Central memory CD4-positive, alpha-beta T cell (primary cell): ENCODE results near the gene PTPRCAP.

Experiments used
- DNase-seq: peaks from one replicate; pipeline ENCODE4 v3.0.0; 2022

The PTPRCAP gene

DNA sequence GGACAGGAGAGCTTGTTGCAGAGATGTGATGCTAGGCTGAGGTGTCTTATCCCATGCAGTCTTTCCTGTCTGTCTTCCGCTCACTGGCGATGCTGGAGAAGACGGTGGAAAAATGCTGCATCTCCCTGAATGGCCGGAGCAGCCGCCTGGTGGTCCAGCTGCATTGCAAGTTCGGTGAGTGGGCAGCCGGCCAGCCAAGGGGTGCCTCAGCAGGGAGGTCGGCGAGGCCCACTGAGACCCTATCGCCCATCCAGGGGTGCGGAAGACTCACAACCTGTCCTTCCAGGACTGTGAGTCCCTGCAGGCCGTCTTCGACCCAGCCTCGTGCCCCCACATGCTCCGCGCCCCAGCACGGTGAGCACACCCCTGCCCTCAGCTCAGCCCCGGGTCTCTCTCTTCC is 44.0 kb downstream of the PTPRCAP start:
- no peak for DNase-seq

DNA sequence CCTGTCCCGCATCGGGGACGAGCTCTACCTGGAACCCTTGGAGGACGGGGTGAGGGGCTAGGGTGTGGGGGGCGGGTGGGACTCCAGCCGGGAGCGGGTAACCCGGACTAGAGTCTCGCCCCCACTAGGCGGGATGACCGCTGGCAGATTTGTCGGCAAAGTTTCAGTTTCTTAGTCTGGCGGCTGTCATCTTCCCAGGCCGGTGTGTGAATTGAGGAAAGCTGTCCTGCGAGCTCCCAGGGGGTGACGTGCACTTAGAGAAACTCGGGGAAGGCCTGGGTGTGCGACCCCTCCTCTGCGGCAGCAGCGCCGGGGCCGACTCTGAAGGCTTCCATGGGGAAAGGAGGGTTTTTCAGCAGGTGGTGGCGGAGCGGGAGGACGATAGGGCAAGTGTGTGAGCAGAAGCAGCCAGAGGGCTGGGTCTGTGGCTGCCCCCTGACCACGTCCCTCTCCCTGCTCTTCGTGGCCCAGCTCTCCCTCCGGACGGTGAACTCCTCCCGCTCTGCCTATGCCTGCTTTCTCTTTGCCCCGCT is 45.2 kb downstream of the PTPRCAP start:
- DNase-seq = no peak

GRCh38 chr11:67391304-67392182 is 45.9 kb downstream of the PTPRCAP start, which contains the start of gene RAD9A:
Gene RAD9A (plus strand): TSS chr11:67391986. CDS start chr11:67392045, 59 bp downstream.
- DNase-seq = peak; percentile 87

- no peak for DNase-seq
Measured at GRCh38 chr11:67390947-67391303, 46.6 kb downstream of the PTPRCAP start.

DNA sequence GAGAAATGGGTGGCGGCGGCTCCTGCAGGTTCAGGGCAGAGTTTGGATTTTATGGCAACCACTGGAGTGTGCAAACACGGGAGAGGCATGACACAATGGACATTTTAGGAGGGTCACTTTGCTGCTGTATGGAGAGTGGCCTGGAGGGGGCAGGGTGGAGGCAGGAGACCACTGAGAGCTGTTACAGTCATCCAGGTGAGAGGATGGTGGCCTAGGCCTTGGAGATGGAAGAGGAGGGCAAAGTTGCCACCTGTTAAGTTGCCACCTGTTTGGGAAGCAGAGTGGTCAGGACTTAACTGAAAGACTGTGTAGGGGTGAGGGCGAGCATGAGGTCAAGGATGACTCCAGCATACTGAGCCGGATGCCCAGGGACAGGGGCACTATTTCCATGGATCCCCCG is 48.0 kb downstream of the PTPRCAP start:
- no peak for DNase-seq

- no peak for DNase-seq
Measured at GRCh38 chr11:67387518-67387917, 50.0 kb downstream of the PTPRCAP start.

GRCh38 chr11:67387069-67387468 is 50.4 kb downstream of the PTPRCAP start:
- DNase-seq = no peak
